ENCODE results near the gene PMAIP1.

PMAIP1 gene

DNA sequence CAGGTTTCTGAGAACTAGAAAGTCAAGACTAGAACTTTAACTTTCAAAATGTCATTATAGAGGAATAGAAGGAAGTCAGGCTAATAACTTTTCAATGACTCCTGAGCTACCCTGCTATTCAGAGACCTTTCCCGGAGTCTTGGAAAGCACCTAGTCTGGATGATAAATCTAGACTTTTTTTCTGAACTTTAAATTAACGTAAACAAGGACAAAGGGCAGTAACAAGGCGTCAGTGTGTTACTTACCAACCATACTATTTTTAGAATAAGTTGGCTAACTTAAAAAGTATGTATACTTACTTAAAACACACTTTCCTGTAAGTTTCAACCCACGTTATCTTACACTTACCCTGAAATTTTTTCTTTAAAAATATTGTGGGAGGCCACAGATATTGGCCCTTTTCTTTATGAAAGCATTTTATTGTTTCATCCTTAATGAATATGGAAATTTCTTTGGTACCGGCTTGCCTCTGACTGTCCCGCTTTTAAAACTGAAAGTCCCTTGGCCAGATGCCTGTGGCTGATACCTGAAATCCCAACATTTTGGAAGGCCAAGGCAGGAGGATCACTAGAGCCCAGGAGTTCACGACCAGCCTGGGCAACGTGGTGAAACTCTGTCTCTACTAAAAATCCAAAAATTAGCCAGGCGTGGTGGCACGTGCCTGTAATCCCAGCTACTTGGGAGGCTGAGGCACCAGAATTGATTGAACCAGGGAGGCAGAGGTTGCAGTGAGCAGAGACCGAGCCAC lies 9.7 kb downstream of the PMAIP1 start:
- in situ Hi-C loops (cut with MboI; ENCODE audit: low sequenced_read_pairs), result no loop called here

DNA sequence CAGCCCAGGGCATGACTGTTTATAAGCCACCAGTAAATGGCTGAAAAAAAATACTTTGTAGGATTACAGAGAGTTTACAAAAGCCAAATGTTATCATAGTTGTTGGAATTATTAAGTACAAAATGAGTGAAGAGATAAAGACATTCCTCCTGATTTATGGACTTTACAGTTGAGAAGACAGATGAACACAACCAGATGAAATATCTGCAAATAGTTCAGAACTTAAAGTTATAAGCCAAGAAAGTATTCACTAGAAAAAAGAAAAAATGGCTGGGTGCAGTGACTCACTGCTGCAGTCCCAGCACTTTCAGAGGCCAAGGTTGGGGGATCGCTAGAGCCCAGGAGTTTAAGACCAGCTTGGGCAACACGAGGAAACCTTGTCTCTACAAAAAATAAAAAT lies 11.2 kb downstream of the PMAIP1 start:
- in situ Hi-C loops (cut with MboI; ENCODE audit: low sequenced_read_pairs), result no loop called here

DNA sequence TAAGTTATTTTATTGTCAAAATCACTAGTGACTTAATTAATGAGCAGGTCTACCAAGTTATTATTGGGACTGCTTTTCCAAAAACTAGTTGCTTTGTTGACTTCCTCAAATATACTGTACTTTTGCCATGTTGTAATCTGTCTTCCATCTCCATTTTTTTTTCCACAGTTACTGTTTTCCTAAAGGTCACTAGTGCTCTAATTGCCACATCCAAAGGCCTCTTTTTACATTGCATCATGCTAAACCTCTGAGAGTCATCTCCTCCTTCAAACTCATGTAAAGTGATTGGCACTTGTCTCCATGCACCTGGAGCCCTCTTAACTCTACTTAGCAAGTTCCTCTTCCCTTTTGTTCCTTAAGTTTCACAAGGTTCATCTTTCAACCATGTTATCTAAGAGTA lies 11.8 kb downstream of the PMAIP1 start:
- in situ Hi-C loops (cut with MboI; ENCODE audit: low sequenced_read_pairs), result no loop called here

DNA sequence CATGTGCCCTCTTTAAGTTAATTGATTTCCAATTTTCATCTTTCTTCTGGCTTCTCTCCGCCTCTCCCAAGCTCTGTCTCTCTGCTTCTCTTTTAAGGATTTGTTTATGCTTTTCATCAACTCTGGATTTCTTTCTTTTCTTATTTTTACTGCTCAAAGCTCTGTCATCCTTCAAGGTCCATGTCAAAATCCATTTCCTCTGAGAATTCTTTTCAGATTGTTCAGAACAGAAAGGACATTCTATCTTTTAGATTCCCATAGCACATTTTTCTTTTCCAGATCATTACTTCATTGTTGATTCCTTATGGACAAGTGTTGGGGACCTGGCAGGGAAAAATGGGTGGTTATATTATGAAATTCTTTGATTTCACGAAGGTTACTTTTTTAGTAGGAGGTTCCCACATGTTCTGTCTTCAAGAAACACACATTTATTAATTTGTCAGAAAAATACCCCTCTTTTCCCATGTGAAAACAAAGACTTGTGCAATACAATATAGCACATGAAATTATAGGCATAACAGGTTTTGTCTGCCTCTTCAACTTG lies 12.3 kb downstream of the PMAIP1 start:
- in situ Hi-C loops (cut with MboI; ENCODE audit: low sequenced_read_pairs), result no loop called here

DNA sequence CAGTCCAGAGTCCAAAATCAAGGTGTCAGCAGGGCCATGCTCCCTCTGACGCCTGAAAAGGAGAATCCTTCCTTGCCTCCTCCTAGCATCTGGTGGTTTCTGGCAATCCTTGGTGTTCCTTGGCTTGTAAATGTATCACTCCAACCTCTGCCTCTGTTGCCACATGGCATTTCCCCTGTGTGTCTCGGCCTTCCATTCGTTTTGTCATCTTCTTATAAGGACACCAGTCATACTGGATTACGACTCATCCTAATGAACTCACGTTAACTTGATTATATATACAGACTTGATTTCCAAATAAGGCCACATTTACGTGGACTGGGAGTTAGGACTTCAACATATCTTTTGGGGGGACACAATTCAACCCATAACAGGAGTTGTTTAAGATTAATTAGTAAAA lies 15.8 kb downstream of the PMAIP1 start:
- in situ Hi-C loops (cut with MboI; ENCODE audit: low sequenced_read_pairs), result no loop called here

DNA sequence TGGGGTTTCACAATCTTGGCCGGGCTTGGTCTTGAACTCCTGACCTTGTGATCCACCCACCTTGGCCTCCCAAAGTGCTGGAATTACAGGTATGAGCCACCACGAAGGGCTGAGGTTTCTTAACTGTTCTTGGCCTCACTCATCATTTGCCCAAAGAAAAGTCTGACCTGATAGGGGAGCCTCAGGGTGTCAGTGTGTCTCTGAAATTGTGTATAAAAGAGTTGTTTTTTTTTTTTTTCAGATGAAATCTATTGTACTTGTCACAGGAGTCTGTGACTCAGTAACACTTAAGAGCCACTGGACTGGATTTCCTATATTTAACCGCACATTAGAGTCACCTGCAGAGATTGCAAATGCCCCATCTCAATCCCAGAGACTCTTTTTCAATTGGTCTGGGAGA lies 16.9 kb downstream of the PMAIP1 start:
- in situ Hi-C loops (cut with MboI; ENCODE audit: low sequenced_read_pairs), result no loop called here

DNA sequence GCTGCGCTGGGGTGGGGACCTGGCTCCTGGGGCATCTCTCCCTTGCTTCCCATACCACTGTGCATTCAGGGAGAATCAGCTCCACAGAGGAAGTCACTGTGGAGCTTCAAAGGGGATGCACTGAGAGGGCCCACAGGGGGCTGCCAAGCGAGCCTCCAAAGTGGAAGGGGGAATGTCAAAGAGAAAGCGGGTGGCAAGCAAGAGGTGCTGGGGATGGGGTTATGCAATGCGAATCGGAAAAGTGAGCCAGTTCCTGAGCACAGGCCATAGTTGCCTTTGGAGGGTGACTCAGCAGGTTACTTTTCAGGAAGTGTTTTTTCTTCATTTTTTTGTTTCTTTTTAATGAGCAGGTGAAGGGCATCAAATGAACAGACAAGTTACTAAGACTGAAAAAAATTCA lies 17.6 kb downstream of the PMAIP1 start:
- in situ Hi-C loops (cut with MboI; ENCODE audit: low sequenced_read_pairs), result no loop called here

DNA sequence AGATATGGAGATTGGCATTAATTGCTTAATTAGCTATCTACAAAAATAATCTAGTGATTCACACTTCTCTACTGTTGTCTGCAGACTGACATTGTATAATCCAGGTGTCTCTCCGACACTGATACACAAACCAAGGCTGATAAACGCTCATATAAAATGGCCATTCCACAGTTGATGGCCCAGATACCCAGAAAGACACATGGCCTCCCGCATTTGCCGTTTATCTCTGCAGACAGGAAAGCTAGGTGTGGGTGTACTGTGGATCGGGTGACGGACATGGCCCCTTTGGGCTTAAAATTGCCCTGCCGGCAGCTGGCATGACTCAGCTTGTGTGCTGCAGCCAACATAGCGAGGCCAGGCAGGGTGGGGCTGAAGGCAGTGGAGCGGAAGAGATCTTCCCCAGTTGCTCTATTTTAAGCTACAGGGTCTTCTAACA lies 18.5 kb downstream of the PMAIP1 start:
- in situ Hi-C loops (cut with MboI; ENCODE audit: low sequenced_read_pairs), result no loop called here

DNA sequence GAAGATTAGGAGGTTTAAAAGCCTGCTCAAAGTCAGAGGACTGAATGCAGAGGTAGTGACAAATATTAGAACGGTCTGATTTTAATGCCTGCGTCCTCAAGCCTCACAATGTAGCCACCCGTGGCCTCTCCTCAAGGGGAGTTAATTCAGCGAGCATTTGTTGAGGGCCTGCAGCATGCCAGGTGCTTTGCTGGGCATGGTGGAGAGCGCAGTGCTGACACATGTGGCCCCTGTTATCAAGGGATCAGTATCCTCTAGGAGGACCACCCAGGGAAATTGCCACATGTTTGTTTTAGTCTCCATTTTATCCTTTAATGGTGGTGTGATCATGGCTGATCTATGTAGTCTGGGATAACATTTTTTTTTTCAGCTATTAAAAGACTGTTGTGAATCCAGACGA lies 19.2 kb downstream of the PMAIP1 start:
- in situ Hi-C loops (cut with MboI; ENCODE audit: low sequenced_read_pairs), result no loop called here

DNA sequence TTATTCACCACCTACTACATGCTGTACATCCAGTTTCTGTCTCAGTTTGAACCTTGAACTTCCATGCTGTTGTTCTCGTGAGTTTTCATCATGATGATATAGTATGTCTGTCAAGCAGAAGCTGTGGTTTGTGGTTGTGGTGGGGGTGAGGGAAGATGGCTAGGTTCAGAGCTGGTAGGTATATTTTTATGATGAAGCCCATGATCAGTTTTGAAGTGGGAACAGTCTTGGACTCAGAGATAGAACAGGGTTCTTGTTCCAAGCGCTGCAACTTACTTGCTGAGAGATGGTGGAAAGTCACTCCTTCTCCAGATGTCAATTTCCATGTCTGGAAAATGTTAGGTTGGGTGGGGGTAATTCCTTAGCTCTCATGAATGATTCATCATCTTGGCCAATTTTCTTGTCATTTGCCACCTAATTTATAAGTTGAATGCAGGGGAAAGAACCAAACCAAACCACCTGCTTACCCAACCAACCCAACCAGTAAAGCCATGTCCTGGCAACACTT lies 21.6 kb downstream of the PMAIP1 start:
- in situ Hi-C loops (cut with MboI; ENCODE audit: low sequenced_read_pairs), result no loop called here

DNA sequence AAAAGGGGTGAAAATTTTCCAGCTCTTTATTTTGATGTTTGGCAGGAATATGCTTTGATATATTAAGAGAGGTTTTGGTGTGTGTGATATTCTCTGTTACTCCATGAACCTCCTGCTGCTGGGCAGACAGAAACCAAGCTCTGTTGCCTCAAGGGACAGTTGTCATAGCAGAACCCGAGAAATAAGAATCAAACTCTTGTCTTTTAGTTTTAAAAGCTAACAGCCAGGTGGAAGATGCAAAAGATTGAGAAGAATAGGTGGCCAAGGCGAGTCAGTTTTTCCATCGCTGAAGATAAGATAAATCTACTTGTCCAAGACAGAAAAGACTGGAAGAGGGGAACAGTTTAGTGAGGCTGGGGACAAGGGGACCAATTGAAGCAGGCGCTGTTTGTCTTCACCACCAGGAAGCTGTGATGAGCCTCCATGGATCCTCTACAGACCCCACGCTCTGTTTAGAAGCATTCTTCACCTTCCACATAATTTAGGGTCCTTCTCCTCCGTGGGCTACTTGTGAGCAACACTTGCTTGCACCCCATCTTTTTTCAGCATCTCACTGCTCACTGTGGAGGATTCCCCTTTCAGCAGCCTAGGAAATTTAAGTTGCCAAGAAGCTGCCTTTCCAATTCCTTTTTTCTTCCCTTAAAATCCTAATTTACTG lies 23.9 kb downstream of the PMAIP1 start:
- in situ Hi-C loops (cut with MboI; ENCODE audit: low sequenced_read_pairs), result no loop called here

DNA sequence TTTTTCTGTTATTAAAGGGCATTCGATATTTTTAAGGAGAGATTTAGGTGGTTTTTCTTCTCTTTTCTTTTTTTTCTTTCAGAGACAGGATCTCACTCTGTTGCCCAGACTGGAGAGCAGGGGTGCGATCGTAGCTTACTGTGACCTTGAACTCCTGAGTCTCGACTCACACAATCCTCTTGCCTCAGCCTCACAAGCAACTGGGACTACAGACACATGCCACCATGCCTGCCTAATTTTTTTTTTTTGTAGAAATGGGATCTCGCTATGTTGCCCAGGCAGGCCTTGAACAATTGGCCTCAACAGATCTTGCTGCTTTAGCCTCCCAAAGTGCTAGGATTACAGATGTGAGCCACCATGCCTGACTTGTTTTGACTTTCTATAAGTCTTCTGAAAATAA lies 26.3 kb downstream of the PMAIP1 start:
- in situ Hi-C loops (cut with MboI; ENCODE audit: low sequenced_read_pairs), result no loop called here

DNA sequence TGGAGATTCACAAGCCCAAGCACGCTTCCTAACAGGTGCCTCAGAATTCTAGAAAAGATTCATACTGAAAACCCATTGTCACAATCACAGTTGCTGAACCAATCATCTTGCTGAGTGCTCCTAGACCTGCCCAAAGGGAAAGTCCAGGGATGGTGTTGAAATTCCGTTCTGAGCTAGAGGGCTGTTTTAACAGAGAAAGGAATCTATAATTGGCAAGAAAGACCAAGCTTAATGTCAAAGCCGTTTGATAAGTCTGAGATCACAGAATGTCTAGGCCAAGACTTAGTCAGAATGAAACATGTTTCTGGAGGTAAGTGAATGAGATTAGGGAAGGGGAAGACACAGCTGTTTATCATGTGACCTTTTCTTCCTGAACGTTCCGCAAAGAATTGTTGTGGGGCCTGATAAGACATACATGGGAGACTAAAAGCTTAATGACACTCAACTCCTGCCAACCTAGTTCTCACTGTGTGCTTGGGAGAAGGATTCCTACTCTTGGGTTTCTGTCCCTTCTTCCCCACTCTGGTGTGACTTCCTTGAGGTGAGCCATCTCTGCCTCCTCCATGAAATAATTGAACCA lies 27.5 kb downstream of the PMAIP1 start:
- in situ Hi-C loops (cut with MboI; ENCODE audit: low sequenced_read_pairs), result no loop called here

DNA sequence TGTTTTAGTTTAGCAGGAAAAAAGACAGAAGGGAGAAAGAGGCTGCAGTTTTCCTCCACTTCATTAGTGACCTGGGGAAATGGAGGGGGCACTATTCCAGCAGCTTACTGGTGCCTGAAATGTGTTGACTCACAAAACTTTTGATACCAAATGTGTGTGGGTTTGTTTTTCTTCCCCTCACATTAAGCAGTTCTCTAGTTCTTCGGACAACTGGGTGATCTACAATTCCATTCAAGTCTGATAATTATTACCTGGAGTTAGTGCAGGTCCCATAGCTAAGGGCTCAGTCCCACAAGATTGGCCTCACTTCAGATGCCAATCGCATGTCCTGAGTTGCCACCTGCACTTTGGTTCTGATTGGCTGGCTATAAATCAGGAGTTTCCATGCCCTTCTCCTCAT lies 28.4 kb downstream of the PMAIP1 start:
- in situ Hi-C loops (cut with MboI; ENCODE audit: low sequenced_read_pairs), result no loop called here

DNA sequence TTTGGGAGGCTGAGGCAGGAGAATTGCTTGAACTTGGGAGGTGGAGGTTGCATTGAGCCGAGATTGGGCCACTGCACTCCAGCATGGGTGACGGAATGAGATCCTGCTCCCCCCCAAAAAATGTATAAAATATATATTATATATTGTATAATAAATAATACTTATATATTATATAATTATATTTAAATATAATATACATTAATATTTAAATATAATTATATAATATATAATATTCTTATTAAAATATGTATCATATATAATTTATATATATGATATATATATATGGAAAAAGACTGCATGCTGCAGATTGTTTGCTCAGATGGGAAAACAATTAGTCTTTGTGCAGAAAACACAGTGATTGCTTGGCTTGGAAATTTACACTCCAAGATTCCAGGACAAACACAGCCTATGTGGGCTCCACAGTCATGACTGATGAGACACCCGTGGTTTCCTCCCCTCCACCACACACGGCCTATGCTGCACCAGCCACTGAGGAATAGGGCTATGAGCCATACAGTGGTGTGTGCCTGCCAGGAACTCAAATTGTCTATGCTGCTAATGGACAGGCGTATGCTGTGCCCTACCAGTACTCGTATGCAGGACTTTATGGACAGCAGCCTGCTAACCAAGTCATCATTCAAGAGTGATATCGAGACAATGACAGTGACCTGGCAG lies 30.0 kb downstream of the PMAIP1 start:
- in situ Hi-C loops (cut with MboI; ENCODE audit: low sequenced_read_pairs), result no loop called here

DNA sequence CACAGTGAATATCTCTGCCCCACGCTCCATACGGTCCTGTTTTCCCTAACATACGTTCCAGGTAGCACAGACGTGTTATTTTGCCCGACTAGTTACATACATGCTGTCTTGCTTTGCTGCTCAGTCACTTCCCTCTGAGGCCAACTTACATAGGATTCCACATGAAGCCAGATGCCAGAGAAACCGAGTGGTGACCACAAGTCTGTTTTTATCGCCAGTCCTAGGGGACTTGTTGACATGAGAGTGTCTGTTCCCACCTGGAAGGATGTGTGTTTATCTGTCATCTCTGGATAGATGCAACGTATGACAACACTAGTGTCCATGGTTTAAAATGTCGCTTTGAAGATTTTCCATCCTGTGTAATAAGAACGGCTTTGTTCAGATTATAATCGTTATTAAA lies 32.6 kb downstream of the PMAIP1 start:
- in situ Hi-C loops (cut with MboI; ENCODE audit: low sequenced_read_pairs), result no loop called here

DNA sequence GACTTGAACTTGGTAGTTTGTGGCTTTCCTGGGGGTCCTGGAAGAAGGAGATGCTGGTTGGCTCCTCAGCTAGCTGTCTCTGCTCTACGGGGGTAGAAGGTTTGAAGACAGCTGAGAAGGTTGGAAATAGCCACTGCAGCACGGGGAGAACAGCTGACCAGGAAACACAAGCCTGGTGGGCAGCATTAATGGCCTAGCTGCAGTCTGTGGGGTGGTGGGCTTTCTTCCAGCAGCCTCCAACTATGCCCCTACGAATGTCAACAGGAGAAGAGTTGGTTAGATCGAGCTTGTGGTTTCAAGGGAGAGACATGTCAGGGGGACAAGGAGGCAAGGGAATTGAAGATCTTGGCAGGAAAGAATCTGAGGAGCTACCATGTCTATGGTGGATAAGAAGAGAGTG lies 38.9 kb downstream of the PMAIP1 start:
- in situ Hi-C loops (cut with MboI; ENCODE audit: low sequenced_read_pairs), result no loop called here

DNA sequence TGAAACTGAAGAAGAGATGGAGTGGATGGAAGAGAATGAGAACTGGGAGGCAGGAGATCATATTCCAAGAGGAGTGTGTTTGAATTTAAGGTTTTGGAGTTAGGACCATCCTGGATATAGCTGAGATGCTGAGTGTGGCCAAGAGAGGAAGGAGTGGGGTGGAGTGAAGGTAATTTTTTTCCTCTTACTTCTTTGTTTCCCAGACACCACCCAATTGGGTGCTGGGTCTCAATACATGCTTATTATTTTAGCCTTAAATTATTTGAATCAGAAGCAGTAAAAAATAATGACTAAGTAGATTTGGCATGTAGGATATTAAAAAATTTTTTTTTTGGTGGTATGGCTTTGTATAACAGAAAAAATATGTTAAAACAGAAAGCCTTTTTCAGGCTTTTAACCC lies 39.3 kb downstream of the PMAIP1 start:
- in situ Hi-C loops (cut with MboI; ENCODE audit: low sequenced_read_pairs), result no loop called here

DNA sequence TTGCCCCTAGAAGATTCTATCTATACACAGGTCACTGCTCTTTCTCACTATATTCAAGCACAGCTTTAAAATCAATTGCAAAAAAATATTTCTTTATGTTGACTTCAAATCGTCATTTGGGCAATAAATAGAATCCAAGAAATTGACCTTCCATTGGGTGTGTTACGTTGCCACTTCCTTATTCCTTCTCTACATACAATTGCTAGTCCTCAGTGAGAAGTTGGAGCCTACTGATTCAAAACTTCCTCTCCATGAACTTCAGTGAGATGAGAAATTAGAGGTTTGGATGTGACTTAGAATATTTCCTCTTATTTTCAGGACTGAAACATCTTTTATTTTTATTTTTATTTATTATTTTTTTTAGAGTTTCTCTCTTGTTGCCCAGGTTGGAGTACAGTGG lies 40.3 kb downstream of the PMAIP1 start:
- in situ Hi-C loops (cut with MboI; ENCODE audit: low sequenced_read_pairs), result no loop called here

DNA sequence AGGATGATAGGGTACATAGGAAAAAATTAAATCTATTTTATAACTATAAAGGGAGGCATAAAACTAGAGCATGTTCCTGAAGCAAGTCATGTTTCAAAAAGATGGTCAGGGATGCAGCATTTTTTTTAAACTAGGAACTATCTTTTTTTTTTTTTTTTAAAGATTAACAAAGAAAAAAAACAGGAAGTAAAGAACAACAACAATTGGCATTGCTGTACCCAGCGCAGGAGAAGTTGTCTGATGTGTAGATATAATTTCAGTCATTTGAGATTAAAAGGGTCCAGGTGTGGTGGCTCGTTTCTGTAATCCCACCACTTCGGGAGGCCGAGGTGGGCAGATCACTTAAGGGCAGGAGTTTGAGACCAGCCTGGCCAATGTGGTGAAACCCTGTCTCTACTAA lies 41.5 kb downstream of the PMAIP1 start:
- in situ Hi-C loops (cut with MboI; ENCODE audit: low sequenced_read_pairs), result no loop called here

DNA sequence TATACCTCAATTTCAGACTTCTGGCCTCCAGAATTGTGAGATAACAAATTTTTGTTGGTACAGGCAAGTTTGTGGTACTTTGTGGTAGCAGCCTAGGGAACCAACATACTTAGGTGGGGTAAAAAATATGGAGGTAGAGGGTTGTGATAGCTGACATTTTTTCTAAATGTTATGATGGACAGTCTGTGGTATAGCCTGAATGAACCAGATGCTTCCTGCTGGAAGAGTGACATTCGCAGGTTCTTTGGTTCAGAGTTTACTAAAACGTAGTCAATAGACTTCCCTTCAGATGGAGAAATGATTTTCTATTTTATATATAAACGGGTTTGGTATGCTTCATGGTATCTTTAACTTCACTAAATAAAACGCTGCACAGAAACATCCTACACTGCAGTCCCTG lies 42.8 kb downstream of the PMAIP1 start:
- in situ Hi-C loops (cut with MboI; ENCODE audit: low sequenced_read_pairs), result no loop called here

Measured in HL-60/S4 treated with phorbol 12-myristate 13-acetate at 8.2 ng/mL for 4 days and 3 days (cell line).